AG04449 (cell line): Measurements from ENCODE around the gene RNF175.

ENCODE experiments used
- CTCF ChIA-PET: fragments of 350-600 bp; formaldehyde crosslinking; extraction: SDS; loops from one replicate; lab custom pipeline; 2021; ENCODE audit warnings: antibody characterized with exemption; lab: Yijun Ruan, JAX
- POLR2A ChIA-PET: fragments of 400-600, 350-600 bp; formaldehyde crosslinking; extraction: SDS; loops from one replicate; lab custom pipeline; 2020; ENCODE audit warnings: antibody characterized with exemption, inconsistent platforms; lab: Yijun Ruan, JAX
- DNase-seq: peaks from one replicate; pipeline ENCODE4 v3.0.0-alpha.2; 2010; ENCODE audit warnings: low read depth, low spot score
- H3K4me3 ChIP-seq: 2 replicates; pipeline ENCODE4 v1.5.1; 2011; ENCODE audit warnings: low read depth, mild to moderate bottlenecking, control low read depth, low read length
- CTCF ChIP-seq: IDR thresholded peaks from one replicate; pipeline ENCODE4 v1.5.1; 2011; ENCODE audit warnings: mild to moderate bottlenecking, moderate library complexity, low read length, control low read depth, inconsistent platforms; ENCODE audit not compliant: insufficient read depth; ENCODE audit errors: missing control alignments

Gene RNF175

GRCh38 chr4:153787575-153787974, 27.8 kb upstream of the RNF175 start:
- CTCF ChIA-PET = interaction anchor here (0.8 to 1.1 kb wide), 2 partner anchors 9 to 22 kb away, joined by 3 to 4 read pairs; no protein-coding TSS in a partner anchor
- POLR2A ChIA-PET = no interaction called here
- DNase-seq = no peak
- H3K4me3 ChIP-seq = no peak overlapping the region
- TF ChIP-seq CTCF = no peak

GRCh38 chr4:153787061-153787560, 27.3 kb upstream of the RNF175 start:
- CTCF ChIA-PET = interaction anchor here (0.8 to 3.7 kb wide), 4 partner anchors 9 to 719 kb away, joined by 3 to 19 read pairs (median 4); no protein-coding TSS in a partner anchor
- DNase-seq = no peak
- TF ChIP-seq CTCF = no peak
- POLR2A ChIA-PET = no interaction called here
- H3K4me3 ChIP-seq = no peak overlapping the region

- ChIA-PET POLR2A (no interaction called here), CTCF (interaction anchor here (0.9 to 3.7 kb wide), 9 partner anchors 9 to 833 kb away, joined by 3 to 19 read pairs (median 3); no protein-coding TSS in a partner anchor)
- H3K4me3 ChIP-seq = no peak overlapping the region
- DNase-seq = no peak
- TF ChIP-seq CTCF = no peak
Observed at GRCh38 chr4:153785910-153786721, 26.3 kb upstream of the RNF175 start.

- TF ChIP-seq CTCF = no peak
- POLR2A ChIA-PET = no interaction called here
- CTCF ChIA-PET = interaction anchor here (3.7 kb wide), 1 partner anchor 722 kb away, joined by 19 read pairs; no protein-coding TSS in a partner anchor
- H3K4me3 ChIP-seq = no peak overlapping the region
- no peak for DNase-seq
Observed at GRCh38 chr4:153784166-153784699, 24.4 kb upstream of the RNF175 start.

- TF ChIP-seq CTCF = no peak
- H3K4me3 ChIP-seq = no peak overlapping the region
- POLR2A ChIA-PET = no interaction called here
- CTCF ChIA-PET = no interaction called here
- no peak for DNase-seq
Observed at GRCh38 chr4:153782581-153782980, 22.8 kb upstream of the RNF175 start.

GRCh38 chr4:153781717-153782416, 22.0 kb upstream of the RNF175 start:
- no peak for TF ChIP-seq CTCF
- H3K4me3 ChIP-seq = no peak overlapping the region
- CTCF ChIA-PET = no interaction called here
- DNase-seq = peak; percentile 2
- POLR2A ChIA-PET = no interaction called here
